ENCODE data around the gene ZNF492.
"Not testable (repeated sequence)": the region's sequence is repeated elsewhere in the genome, so short reads cannot be mapped to it uniquely, and the experiment has no call there.

- not testable (repeated sequence) for TF ChIP-seq CTCF (IDR thresholded peaks at IDR 0.05; ENCODE audit: low read depth, low read length, poor library complexity, severe bottlenecking); EZH2phosphoT487 (IDR thresholded peaks at IDR 0.05; ENCODE audit: borderline replicate concordance, low read length)
These were observed 51.4 kb downstream of the ZNF492 start for GRCh38 chr19:22685493-22685892.

Data from DOHH2 (cell line).